Measurements from ENCODE around the gene PLAGL2.
A peak's percentile ranks its signal among the peaks of the same experiment; 100 is the strongest.

Gene PLAGL2

GRCh38 chr20:32144898-32145662, 62.5 kb downstream of the PLAGL2 start:
- peak; percentile 96 for DNase-seq

- DNase-seq: no peak
Observed at GRCh38 chr20:32142991-32143390, 64.6 kb downstream of the PLAGL2 start.
